ENCODE data around the gene GPR4. TPM values are rescaled to one million over a fixed set of nuclear protein-coding genes. Genes with fewer than 3 reads are reported as not detected.

The GPR4 gene
- total and polyA plus RNA-seq, 2 experiments from 2014 or later = 0.10 TPM; not detected in 1

DNA sequence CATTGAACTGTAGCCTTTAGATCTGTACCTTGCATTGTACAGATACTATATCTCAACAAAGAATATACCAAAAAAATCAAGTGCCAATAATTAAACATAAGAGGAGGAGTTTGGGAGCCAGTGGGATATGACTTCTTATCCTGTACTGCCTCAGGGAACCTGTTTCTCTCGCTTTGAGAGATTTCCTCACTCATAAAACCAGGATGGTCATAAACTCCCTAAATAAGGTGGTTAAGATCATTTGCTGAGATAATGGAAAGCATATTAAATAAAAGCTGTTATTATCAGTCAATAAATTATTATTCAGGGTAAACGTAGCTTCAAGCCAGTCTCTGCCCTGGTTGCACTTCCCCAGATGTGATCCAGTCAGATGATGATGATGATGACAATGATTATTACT lies 34.4 kb downstream of the GPR4 start:
- no peaks in the 10 kb centered on the region for H3K4me1 ChIP-seq (ENCODE audit: insufficient read depth)
- 50% methylated on average over 2 of the region's 2 CpGs for WGBS (ENCODE audit: low lambda C conversion rate, missing lambda C conversion rate)
- H3K27me3 ChIP-seq = no peaks in the 10 kb centered on the region
- no peak overlapping the region for H2AFZ ChIP-seq
- no peaks in the 10 kb centered on the region for H3K9me2 ChIP-seq (replicated peaks; ENCODE audit: insufficient read depth)
- H3K4me3 ChIP-seq = no peak overlapping the region
- no peaks in the 10 kb centered on the region for H3K36me3 ChIP-seq (replicated peaks; ENCODE audit: insufficient read depth, low read depth)
- DNase-seq (ENCODE audit: low spot score) = no peak
- TF ChIP-seq EZH2 (IDR thresholded peaks at IDR 0.05; ENCODE audit: borderline replicate concordance) = no peak
- TF ChIP-seq, protein P1, sequence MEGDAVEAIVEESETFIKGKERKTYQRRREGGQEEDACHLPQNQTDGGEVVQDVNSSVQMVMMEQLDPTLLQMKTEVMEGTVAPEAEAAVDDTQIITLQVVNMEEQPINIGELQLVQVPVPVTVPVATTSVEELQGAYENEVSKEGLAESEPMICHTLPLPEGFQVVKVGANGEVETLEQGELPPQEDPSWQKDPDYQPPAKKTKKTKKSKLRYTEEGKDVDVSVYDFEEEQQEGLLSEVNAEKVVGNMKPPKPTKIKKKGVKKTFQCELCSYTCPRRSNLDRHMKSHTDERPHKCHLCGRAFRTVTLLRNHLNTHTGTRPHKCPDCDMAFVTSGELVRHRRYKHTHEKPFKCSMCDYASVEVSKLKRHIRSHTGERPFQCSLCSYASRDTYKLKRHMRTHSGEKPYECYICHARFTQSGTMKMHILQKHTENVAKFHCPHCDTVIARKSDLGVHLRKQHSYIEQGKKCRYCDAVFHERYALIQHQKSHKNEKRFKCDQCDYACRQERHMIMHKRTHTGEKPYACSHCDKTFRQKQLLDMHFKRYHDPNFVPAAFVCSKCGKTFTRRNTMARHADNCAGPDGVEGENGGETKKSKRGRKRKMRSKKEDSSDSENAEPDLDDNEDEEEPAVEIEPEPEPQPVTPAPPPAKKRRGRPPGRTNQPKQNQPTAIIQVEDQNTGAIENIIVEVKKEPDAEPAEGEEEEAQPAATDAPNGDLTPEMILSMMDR (IDR thresholded peaks at IDR 0.05; ENCODE audit: poor library complexity) = no peak
- TF ChIP-seq EZH2phosphoT487 (IDR thresholded peaks at IDR 0.05; ENCODE audit: low read depth, severe bottlenecking, unreplicated experiment) = no peak
- no peaks in the 10 kb centered on the region for H4K20me1 ChIP-seq (ENCODE audit: insufficient read depth, poor library complexity, severe bottlenecking)
- H3K9me3 ChIP-seq (ENCODE audit: low read depth) = no peaks in the 10 kb centered on the region
- peaks cover 29% of the 10 kb centered on the region for H3K79me2 ChIP-seq
- H3K4me2 ChIP-seq = no peak overlapping the region
- H3K27ac ChIP-seq = no peak overlapping the region

DNA sequence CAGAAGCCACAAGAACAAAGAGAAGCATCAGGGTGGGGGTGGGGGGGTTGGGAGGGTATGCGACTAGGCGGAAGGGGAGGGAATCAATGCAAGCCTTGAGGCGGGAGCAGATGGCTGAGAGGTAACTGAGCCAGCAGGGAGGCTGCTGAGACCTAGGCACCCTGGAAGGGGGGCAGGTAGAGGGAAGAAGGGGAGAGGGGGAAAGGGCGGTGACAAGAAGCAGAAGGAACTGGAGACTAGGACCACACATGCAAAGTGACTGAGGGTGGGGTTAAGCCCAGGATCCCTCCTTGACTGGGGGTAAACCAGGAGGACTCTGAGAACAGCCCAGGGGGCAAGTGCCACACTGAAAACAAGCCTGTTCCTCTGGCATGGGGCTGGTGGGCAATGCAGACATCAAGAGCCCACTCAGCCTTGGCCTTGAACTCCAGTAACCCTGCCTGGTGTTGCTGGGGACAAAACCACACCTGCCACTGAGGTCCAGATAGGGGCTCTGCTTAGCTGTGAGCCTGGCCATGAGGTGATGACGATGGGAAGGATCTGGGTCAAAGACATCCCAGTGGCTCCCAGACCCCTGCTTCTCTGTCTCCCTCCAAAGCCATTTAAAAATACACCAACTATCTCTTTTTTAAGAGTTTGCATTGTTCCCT lies 37.8 kb downstream of the GPR4 start:
- Histone ChIP-seq H2AFZ (no peak overlapping the region), H3K4me2 (no peak overlapping the region), H4K20me1 (ENCODE audit: insufficient read depth, poor library complexity, severe bottlenecking) (no peaks in the 10 kb centered on the region), H3K36me3 (replicated peaks; ENCODE audit: insufficient read depth, low read depth) (no peaks in the 10 kb centered on the region), H3K27me3 (no peaks in the 10 kb centered on the region), H3K27ac (no peak overlapping the region), H3K9me3 (ENCODE audit: low read depth) (no peaks in the 10 kb centered on the region), H3K4me3 (no peak overlapping the region), H3K9me2 (replicated peaks; ENCODE audit: insufficient read depth) (no peaks in the 10 kb centered on the region), H3K79me2 (peaks cover 19% of the 10 kb centered on the region), H3K4me1 (ENCODE audit: insufficient read depth) (no peaks in the 10 kb centered on the region)
- DNase-seq (ENCODE audit: low spot score) = no peak
- TF ChIP-seq EZH2 (IDR thresholded peaks at IDR 0.05; ENCODE audit: borderline replicate concordance) = no peak
- TF ChIP-seq, protein P1 (IDR thresholded peaks at IDR 0.05; ENCODE audit: poor library complexity) = no peak
- WGBS (ENCODE audit: low lambda C conversion rate, missing lambda C conversion rate) = 60% methylated on average over 4 of the region's 5 CpGs

DNA sequence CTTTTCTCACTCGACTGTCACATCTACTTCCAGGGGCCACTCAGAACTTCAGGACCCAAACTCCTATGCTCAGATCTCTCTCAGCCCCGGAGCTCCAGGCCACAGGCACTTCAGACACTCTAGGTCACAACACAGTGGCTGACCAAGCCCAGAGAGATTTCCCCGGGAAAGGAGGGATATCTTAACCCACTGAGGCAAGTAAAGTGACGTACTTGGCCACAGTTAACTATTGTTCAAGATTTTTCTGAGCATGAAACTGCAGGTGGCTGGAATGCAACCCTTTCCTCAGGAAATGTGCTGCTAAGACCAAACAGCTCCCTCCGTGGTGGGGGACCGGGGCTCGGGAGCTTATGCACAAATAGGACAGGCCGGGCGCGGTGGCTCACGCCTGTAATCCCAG lies 41.3 kb downstream of the GPR4 start:
- DNase-seq (ENCODE audit: low spot score) = no peak
- Histone ChIP-seq H3K9me2 (replicated peaks; ENCODE audit: insufficient read depth) (no peaks in the 10 kb centered on the region), H3K79me2 (peaks cover 17% of the 10 kb centered on the region), H3K27ac (no peak overlapping the region), H3K4me2 (no peak overlapping the region), H3K9me3 (ENCODE audit: low read depth) (no peaks in the 10 kb centered on the region), H3K4me3 (no peak overlapping the region), H2AFZ (no peak overlapping the region), H3K4me1 (ENCODE audit: insufficient read depth) (no peaks in the 10 kb centered on the region), H3K36me3 (replicated peaks; ENCODE audit: insufficient read depth, low read depth) (no peaks in the 10 kb centered on the region), H4K20me1 (ENCODE audit: insufficient read depth, poor library complexity, severe bottlenecking) (no peaks in the 10 kb centered on the region), H3K27me3 (no peaks in the 10 kb centered on the region)
- TF ChIP-seq, protein P1 (IDR thresholded peaks at IDR 0.05; ENCODE audit: poor library complexity) = no peak
- TF ChIP-seq EZH2phosphoT487 (IDR thresholded peaks at IDR 0.05; ENCODE audit: low read depth, severe bottlenecking, unreplicated experiment) (no peak), EZH2 (IDR thresholded peaks at IDR 0.05; ENCODE audit: borderline replicate concordance) (no peak)
- WGBS (ENCODE audit: low lambda C conversion rate, missing lambda C conversion rate) = 85% methylated on average over 11 of the region's 11 CpGs

All from hepatocyte (in vitro differentiated cells).